GM19372 (cell line): ENCODE data around the gene NT5DC2.

Experiments used
- ATAC-seq: cut with Tn5 transposase; IDR thresholded peaks from one replicate; pipeline ENCODE4 v1.9.1; 2021; ENCODE audit warnings: mild to moderate bottlenecking, low read depth, moderate library complexity; ENCODE audit not compliant: unreplicated experiment

The NT5DC2 gene

DNA sequence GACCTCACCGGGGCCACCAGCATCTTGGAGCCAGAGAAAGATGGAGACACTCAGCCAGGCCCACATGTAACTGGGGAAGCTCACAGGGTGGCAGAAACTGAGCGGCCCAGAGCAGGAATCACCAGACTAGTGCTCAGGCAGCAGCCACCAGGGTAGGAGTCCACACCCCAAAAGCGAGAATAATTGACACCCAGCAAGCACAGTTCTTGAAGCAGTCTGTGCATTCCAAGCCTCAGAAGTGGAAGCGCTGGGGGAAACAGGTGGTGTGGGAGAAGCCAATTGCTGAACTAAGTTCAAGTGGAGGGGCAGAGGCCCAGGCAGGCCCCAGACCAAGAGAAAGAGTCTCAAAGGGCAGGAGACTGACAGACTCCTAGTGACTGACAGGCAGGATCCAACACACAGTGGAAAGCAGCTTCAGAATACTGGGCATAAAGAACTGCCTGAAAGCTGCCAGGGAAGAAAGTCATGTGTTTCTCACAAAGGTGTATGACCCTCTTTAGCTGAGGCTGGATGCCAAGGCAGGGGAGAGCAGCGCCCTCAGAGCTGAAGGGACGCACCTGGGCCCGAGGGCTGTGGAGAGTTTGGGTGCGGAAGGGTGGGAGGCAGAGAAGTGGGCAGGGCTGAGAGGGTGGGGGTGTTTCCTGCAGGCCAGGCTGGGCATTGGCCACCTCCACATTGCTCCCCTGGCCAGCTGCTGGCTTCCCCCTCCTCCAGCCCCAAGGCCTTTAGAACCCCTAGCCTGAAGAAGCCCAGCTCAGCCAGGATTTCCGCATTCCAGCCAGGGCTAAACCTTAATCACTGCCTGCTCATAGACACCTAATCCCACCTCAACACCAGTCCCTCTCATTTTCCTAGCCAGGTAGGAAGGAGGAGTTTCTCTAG is 7.7 kb downstream of the NT5DC2 start:
- no peak for ATAC-seq

DNA sequence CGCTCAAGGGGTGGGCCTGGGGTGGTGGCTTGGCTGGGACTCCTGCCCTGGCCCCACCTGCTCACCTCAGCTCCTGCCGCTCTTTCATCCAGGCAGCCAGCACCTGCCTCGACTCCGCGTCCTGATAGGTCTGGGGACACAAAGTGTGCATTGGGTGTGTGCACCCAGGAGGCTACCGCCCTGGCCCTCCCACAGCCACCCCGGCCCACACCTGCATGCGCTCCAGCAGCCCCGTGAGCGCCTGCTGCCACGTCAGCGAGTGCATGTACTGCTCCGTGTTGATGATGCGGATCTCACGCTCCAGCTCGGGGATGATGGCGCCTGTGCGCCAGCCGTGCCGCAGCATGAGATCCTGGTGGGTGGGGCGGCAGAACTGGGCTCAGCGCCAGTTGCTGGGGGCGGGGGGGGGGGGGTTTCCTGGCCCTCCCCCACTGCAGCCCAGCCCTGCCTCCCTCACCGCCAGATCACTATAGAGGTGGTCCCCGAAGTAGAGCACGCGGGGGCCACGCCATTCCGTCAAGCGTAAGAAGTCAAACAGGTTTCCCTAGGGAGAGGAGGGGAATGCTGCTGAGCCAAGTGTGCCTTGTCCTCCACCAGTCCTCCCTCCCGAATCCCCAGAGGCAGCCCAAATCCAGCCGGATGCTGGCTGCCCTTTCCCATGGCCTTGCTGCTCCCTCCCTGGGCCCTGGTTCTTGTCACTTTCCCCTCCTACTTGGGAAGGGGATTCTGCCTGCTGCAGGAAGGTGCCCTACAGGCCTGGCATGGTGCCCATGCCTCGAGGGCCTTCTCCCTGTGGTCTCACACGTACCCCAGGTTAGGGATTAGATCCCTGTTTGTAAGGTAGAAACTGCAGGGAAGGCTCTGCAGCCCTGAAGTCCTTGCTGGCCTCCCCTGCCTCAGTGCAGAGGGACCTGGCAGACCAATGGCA is 8.6 kb downstream of the NT5DC2 start:
- no peak for ATAC-seq

DNA sequence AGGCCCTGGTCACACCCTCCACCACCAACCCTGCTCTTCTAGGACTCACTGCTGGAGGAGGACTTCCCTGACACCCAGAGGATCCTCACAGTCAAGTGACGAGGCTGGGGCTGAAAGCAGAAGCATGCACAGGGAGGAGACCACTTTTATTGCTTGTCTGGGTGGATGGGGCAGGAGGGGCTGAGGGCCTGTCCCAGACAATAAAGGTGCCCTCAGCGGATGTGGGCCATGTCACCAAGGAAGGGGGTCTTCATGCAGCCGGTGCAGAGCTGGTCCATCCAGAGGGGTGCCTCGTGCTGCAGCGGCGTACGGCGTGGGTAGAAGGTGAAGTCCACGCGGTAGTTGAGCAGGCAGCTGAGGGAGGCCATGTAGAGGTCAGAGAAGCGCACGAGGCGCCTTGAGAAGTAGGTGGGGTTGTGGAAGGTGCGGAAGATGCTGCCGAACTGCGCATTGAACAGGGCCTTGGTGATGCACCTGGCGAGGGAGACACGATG is 9.4 kb downstream of the NT5DC2 start:
- ATAC-seq, result no peak

DNA sequence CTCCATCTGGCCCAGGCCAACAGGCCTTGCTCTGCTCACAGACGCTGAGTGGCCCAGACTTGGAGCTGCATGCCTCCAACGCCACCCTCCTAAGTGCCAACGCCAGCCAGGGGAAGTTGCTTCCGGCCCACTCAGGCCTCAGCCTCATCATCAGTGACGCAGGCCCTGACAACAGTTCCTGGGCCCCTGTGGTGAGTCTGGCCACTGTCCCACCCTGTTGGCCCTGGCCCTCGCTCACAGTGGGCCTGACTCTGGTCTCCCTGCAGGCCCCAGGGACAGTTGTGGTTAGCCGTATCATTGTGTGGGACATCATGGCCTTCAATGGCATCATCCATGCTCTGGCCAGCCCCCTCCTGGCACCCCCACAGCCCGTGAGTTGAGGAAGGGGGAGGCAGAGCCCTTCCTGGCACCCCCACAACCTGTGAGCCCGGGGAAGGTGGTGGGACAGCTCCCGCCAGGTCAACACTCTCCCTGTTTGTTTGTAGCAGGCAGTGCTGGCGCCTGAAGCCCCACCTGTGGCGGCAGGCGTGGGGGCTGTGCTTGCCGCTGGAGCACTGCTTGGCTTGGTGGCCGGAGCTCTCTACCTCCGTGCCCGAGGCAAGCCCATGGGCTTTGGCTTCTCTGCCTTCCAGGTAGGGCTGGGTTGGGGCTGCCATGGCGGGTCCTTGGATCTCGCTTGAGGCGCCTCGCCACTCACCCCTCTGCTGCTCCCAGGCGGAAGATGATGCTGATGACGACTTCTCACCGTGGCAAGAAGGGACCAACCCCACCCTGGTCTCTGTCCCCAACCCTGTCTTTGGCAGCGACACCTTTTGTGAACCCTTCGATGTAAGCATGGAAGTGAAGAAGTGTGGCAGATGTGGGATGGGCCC is 10.0 kb downstream of the NT5DC2 start:
- ATAC-seq, result no peak

DNA sequence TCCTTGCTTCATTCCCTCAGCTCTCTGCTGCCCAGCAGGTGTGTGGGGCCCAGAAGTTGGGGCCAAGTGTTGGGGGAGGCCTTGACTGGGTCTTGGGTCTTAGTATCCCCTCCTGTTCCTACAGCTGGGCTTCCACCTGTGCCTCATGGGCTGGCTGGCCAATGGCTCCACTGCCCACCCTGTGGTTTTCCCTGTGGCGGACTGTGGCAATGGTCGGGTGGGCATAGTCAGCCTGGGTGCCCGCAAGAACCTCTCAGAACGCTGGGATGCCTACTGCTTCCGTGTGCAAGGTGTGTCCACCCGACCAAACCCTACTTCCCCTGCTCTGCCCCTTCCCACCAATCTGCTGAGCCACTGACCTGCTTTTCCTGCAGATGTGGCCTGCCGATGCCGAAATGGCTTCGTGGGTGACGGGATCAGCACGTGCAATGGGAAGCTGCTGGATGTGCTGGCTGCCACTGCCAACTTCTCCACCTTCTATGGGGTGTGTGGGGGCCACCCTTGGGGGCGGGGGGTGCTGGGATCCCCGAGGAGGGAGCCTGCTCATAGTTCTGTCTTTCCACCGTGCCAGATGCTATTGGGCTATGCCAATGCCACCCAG is 10.9 kb downstream of the NT5DC2 start:
- ATAC-seq, result no peak

DNA sequence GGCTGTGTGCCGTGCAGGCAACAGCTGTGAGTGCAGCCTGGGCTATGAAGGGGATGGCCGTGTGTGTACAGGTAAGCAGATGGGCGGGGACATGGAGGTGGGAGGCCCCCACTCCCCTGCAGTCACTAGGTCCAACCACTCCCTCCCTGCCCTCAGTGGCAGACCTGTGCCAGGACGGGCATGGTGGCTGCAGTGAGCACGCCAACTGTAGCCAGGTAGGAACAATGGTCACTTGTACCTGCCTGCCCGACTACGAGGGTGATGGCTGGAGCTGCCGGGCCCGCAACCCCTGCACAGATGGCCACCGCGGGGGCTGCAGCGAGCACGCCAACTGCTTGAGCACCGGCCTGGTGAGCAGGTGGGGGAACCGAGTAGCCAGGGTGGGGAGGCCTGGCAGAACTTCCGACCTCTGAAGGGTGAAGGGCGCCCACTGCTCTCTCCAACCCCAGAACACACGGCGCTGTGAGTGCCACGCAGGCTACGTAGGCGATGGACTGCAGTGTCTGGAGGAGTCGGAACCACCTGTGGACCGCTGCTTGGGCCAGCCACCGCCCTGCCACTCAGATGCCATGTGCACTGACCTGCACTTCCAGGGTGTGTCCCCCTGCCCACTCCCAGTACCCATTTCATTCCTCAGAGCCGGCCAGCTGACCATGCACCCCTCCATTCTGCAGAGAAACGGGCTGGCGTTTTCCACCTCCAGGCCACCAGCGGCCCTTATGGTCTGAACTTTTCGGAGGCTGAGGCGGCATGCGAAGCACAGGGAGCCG is 11.6 kb downstream of the NT5DC2 start:
- no peak for ATAC-seq

DNA sequence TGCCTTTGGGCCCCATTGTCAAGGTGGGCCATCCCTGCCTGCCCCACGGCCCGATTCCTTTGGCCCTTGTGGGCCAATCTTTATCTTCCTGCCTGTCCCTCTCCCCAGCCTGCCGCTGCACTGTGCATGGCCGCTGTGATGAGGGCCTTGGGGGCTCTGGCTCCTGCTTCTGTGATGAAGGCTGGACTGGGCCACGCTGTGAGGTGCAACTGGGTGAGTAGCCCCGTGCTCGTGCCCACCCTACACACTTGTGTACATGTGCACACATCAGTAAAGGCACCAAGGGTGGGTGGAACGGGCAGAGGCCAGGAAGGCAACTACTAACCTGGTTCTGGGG is 12.2 kb downstream of the NT5DC2 start:
- ATAC-seq, result no peak

DNA sequence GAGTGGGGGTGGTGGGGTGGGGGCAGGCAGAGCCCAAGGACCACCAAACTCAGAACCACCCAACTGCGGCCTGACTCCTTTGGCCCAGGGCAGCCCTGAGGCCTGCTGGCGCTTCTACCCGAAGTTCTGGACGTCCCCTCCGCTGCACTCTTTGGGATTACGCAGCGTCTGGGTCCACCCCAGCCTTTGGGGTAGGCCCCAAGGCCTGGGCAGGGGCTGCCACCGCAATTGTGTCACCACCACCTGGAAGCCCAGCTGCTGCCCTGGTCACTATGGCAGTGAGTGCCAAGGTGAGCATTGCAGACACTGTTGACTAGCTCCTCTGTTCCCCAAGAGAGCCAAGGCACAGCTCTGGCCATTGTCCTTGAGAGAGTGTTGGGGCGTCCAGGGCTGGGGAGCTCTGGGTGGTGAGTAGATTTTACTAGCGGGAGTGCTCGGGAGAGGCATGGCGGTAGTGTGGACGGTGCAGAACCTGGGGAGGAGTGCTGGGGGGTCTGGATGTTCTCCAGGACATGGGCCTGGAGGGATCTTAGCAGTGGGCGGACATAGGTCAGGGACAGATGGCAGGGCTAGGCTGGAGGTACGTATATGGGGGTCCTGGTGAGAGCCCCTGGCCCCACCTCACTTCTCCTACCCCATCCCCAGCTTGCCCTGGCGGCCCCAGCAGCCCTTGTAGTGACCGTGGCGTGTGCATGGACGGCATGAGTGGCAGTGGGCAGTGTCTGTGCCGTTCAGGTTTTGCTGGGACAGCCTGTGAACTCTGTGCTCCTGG is 12.8 kb downstream of the NT5DC2 start:
- ATAC-seq, result no peak

DNA sequence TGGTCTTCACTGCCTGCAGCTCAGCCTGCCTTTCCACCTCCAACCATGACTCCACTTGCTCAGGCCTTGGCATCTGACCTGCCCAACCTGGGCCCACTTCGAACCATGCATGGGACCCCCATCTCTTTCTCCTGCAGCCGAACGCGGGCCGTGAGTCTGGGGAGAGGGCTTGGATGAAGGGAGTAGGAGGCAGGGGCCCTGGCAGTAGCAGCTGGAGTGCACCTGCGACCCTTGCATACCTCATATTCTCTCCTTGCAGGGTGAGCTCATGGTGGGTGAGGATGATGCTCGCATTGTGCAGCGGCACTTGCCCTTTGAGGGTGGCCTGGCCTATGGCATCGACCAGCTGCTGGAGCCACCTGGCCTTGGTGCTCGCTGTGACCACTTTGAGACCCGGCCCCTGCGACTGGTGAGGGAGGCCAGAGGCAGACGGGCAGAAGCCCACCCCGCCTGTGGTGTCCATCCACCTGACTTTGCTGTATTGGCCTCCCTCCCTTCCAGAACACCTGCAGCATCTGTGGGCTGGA is 13.5 kb downstream of the NT5DC2 start:
- ATAC-seq, result no peak

DNA sequence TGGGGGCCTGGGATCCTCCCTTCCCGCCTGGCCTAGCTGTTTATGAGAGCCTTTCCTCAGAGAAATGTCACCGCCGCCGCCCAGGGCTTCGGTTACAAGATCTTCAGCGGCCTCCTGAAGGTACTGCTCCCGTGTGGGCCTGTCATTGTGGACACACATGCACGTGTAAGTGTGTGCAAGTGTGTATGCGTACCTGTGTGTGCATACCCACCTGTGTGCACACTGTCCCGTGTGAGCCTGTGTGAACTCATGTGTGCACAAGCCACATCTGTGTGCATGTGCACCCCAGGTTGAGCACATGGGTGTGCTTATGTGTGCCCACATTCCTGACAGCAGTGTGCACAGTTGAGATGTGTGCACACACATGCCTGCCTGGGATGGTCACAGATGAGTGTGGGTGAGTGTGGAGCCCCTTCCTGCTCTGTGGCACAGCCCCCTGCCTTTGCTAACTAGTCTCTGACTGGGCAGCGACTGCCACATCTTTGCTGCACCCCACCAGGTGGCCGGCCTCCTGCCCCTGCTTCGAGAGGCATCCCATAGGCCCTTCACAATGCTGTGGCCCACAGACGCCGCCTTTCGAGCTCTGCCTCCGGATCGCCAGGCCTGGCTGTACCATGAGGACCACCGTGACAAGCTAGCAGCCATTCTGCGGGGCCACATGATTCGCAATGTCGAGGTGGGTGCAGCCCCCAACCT is 14.1 kb downstream of the NT5DC2 start:
- ATAC-seq, result no peak

DNA sequence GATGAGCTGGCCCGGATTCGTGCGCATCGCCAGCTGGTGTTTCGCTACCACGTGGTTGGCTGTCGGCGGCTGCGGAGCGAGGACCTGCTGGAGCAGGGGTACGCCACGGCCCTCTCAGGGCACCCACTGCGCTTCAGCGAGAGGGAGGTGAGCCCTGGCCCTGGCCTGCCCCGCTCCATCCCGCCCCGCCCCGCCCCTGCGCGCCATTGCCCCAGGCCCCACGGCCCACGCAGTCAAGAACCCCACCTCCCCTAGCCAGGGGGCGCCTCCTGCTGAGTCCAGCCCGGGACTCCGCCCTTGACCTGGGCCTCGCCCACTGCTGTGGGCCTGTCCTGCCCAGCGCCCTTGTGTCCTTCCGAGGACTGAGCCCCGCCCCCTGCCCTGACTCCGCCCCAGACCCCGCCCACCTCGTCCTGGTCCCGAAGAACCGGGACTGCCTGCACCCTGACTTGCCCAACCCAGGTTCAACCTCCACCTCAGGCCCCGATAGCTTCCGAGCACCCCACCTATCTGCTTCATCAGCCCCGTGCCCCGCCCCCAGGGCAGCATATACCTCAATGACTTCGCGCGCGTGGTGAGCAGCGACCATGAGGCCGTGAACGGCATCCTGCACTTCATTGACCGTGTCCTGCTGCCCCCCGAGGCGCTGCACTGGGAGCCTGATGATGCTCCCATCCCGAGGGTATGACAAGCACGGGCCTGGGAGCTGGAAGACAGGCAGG is 14.8 kb downstream of the NT5DC2 start:
- ATAC-seq, result no peak

DNA sequence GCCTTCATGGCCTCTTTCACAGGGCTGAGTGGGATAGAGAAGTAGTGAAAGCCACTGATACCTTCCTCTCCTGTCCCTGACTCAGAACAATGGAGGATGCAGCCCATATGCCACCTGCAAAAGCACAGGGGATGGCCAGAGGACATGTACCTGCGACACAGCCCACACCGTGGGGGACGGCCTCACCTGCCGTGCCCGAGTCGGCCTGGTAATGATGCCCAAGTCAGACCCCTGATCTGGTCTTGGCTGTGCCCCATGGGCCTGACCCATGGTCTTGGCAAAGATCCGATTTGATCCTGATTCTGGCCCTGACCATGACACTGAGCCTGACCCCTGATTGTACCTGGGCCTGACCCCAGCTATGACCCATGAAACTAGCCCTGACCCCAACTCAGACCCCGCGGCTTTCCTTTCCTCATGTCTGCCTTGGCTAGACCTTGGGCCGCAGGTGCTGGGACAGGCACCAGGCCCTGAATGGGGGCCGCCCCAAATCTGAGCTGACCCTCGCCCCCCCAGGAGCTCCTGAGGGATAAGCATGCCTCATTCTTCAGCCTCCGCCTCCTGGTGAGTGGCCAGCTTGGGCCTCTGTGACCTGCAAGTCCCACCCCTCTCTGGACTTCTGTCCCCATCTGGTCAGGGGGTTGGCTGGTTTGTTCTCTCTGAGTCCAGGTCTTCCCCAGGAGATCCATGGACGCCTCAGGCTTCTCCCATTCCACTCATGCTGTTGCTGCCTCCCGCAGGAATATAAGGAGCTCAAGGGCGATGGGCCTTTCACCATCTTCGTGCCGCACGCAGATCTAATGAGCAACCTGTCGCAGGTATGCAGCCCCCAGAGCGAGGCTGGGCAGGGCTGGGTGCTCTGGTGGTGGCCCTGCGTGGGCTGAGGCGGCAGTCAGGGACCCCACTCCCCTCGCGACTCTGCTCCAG is 15.6 kb downstream of the NT5DC2 start:
- ATAC-seq, result no peak

DNA sequence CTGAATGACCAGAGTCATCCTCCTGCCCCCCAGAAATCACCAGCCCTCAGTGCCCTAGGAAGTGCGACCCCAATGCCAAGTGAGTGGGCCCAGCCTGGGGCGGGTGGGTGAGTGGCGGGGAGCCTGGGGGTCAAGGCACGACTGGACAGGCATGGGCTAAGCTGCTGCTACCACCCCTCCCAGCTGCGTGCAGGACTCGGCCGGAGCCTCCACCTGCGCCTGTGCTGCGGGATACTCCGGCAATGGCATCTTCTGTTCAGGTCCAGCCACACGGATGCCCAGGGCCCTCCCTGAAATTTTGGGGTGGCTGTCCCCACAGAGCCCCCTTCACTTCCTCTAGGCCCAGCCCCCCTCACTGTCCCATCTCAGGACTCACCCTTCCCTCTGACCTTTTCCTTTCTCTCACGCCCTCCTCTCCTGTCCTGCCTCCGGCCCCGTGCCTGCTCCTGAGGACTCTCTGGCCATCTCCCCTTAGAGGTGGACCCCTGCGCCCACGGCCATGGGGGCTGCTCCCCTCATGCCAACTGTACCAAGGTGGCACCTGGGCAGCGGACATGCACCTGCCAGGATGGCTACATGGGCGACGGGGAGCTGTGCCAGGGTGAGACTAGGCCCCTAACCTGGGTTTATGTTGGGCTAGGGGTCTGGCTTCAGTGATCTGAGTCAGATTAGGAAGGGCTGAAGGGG is 17.0 kb downstream of the NT5DC2 start:
- no peak for ATAC-seq

DNA sequence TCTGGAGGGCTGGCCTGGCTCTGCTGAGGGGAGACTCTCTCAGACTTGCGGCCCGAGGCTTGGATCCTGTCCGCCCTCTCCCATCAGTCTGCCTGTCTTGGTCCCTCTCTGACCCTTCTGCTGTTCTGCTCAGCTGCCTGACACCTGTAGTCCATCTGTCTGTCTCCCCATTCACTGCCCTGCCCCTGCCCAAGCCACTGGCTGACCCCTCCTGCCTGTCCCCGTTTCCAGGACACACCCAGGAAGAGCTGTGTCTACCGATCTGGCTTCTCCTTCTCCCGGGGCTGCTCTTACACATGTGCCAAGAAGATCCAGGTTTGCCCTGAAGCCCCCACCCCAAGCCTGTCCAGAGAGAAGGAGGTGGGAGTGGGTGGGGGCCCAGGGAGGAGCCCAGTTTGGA is 18.5 kb downstream of the NT5DC2 start:
- no peak for ATAC-seq

DNA sequence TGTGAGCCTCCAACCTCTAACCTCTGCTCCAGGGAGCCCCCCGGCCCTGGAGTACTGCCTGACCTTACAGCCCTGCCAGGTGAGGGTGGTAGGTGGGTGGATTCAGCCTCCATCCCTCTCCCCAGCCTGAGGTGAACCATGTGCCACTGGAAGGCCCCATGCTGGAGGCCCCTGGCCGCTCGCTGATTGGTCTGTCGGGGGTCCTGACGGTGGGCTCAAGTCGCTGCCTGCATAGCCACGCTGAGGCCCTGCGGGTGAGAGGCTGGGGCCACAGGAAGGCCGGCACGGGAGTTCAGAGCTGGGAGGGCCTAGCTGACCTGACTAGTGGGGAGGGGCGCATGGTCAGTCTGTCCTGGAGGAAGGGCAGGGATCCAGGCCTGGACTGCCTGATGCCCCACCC is 19.1 kb downstream of the NT5DC2 start:
- ATAC-seq, result no peak

DNA sequence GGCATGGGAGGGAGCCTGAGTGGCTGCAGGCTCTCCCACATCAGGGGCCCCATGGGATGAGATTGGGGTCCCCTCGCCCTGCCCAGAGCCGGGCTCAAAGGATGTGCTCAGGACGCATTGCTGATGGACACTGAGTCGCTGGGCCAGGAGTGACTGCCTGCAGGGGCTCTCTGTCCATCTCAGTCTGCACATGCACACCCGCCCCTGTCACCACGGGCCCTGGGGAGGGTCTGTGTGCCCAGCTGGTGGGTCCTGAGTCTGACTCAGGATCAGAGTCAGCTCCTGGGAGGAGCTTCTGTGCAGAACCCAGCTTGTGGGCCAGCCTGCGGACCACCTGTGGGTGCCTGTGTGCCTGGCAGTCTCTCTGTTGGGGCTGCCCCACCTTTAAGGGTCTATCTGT is 20.4 kb downstream of the NT5DC2 start:
- no peak for ATAC-seq
